ENCODE data around the gene ATF6B.

ATF6B gene

GRCh38 chr6:32118782-32119628 is 9.0 kb downstream of the ATF6B start:
- DNase-seq (ENCODE audit: low read depth): no peak
- H3K4me3 ChIP-seq (ENCODE audit: low read depth, low read length): no peak overlapping the region
- peak; percentile 97 for TF ChIP-seq CTCF (IDR thresholded peaks at IDR 0.05; ENCODE audit: low read depth, low read length, missing control alignments)

DNA sequence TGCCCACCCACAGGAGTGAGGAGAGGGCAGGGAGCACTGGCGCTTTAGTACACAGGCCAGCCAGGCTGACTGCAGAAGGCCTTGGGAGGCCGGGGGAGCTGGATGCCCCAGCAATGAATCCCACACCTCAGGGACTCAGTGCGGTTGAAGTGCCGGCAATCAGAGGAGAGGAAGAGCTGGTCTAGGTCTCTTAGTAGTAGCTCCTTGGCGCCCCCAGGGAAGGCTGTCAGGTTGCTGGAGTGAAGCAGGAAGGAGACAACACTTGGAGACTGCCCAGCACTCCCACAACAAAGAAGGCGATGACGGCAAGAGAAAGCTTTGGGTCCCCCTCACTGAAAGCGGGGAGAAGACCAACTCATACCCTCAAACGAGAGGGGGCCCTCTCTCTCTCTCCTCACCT is 10.6 kb downstream of the ATF6B start:
- H3K4me3 ChIP-seq (ENCODE audit: low read depth, low read length): no peak overlapping the region
- no peak for TF ChIP-seq CTCF (IDR thresholded peaks at IDR 0.05; ENCODE audit: low read depth, low read length, missing control alignments)
- DNase-seq (ENCODE audit: low read depth): no peak

GRCh38 chr6:32116674-32117073 is 11.4 kb downstream of the ATF6B start:
- no peak for DNase-seq (ENCODE audit: low read depth)

DNA sequence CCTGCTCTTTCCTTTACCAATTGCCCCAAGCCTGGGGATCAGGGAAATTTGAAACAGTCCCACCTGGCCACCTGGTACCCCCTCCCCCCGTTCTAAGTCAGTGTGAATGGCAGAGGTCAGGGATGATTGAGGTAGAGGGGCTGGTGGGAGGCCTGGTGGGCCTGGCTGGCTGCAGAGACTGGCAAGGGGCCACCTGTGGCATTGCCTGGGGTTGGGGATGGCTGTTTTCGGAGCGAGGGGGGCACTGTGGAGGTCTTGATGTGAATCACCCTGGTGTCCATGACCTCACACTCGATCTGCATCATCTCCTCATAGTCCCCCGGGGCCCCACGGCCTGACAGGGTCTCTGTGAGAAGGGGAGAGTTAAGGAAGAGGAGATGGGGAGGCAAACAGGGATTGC is 12.4 kb downstream of the ATF6B start:
- DNase-seq (ENCODE audit: low read depth): no peak
- no peak overlapping the region for H3K4me3 ChIP-seq (ENCODE audit: low read depth, low read length)
- no peak for TF ChIP-seq CTCF (IDR thresholded peaks at IDR 0.05; ENCODE audit: low read depth, low read length, missing control alignments)

More at GRCh38 chr6:32116674-32117073, 11.4 kb downstream of the ATF6B start:
- H3K4me3 ChIP-seq (ENCODE audit: low read depth, low read length): no peak overlapping the region
- peak; percentile 39 for TF ChIP-seq CTCF (IDR thresholded peaks at IDR 0.05; ENCODE audit: low read depth, low read length, missing control alignments)

GRCh38 chr6:32114796-32115195 is 13.2 kb downstream of the ATF6B start:
- no peak for DNase-seq (ENCODE audit: low read depth)
- no peak overlapping the region for H3K4me3 ChIP-seq (ENCODE audit: low read depth, low read length)
- TF ChIP-seq CTCF (IDR thresholded peaks at IDR 0.05; ENCODE audit: low read depth, low read length, missing control alignments): no peak

GRCh38 chr6:32113386-32114352 is 14.4 kb downstream of the ATF6B start:
- DNase-seq (ENCODE audit: low read depth): no peak
- TF ChIP-seq CTCF (IDR thresholded peaks at IDR 0.05; ENCODE audit: low read depth, low read length, missing control alignments): no peak
- H3K4me3 ChIP-seq (ENCODE audit: low read depth, low read length): no peak overlapping the region
